ENCODE measurements around the gene FSTL5.

Gene FSTL5

GRCh38 chr4:162139412-162139811 lies 24.4 kb downstream of the FSTL5 start:
- DNase-seq (ENCODE audit: low spot score) = no peak
- H3K27ac ChIP-seq = no peak overlapping the region
- ChIA-PET CTCF (no interaction called here), POLR2A (ENCODE audit: low non-redundant PET) (no interaction called here)
- no peak for TF ChIP-seq CTCF (conservative IDR thresholded peaks at IDR 0.05; ENCODE audit: low read depth)

- ChIA-PET CTCF (no interaction called here), POLR2A (ENCODE audit: low non-redundant PET) (no interaction called here)
- DNase-seq (ENCODE audit: low spot score) = no peak
These were observed 32.5 kb downstream of the FSTL5 start for GRCh38 chr4:162131256-162131655.

GRCh38 chr4:162126729-162127128 lies 37.1 kb downstream of the FSTL5 start:
- no peak overlapping the region for H3K27ac ChIP-seq
- DNase-seq (ENCODE audit: low spot score) = no peak
- POLR2A ChIA-PET (ENCODE audit: low non-redundant PET) = no interaction called here
- no peak for TF ChIP-seq CTCF (conservative IDR thresholded peaks at IDR 0.05; ENCODE audit: low read depth)
- CTCF ChIA-PET = no interaction called here

More at GRCh38 chr4:162131256-162131655, 32.5 kb downstream of the FSTL5 start:
- no peak for TF ChIP-seq CTCF (conservative IDR thresholded peaks at IDR 0.05; ENCODE audit: low read depth)
- H3K27ac ChIP-seq = no peak overlapping the region

GRCh38 chr4:162117051-162117450 lies 46.7 kb downstream of the FSTL5 start:
- no peak for DNase-seq (ENCODE audit: low spot score)
- H3K27ac ChIP-seq = no peak overlapping the region
- ChIA-PET CTCF (no interaction called here), POLR2A (ENCODE audit: low non-redundant PET) (no interaction called here)
- TF ChIP-seq CTCF (conservative IDR thresholded peaks at IDR 0.05; ENCODE audit: low read depth) = no peak

GRCh38 chr4:162116095-162116779 lies 47.6 kb downstream of the FSTL5 start:
- ChIA-PET CTCF (no interaction called here), POLR2A (ENCODE audit: low non-redundant PET) (no interaction called here)
- TF ChIP-seq CTCF (conservative IDR thresholded peaks at IDR 0.05; ENCODE audit: low read depth) = no peak
- DNase-seq (ENCODE audit: low spot score) = no peak
- no peak overlapping the region for H3K27ac ChIP-seq

GRCh38 chr4:162115333-162115732 lies 48.5 kb downstream of the FSTL5 start:
- no peak for TF ChIP-seq CTCF (conservative IDR thresholded peaks at IDR 0.05; ENCODE audit: low read depth)
- ChIA-PET CTCF (no interaction called here), POLR2A (ENCODE audit: low non-redundant PET) (no interaction called here)
- H3K27ac ChIP-seq = no peak overlapping the region
- no peak for DNase-seq (ENCODE audit: low spot score)
